ENCODE data around the gene AVEN.

DNA sequence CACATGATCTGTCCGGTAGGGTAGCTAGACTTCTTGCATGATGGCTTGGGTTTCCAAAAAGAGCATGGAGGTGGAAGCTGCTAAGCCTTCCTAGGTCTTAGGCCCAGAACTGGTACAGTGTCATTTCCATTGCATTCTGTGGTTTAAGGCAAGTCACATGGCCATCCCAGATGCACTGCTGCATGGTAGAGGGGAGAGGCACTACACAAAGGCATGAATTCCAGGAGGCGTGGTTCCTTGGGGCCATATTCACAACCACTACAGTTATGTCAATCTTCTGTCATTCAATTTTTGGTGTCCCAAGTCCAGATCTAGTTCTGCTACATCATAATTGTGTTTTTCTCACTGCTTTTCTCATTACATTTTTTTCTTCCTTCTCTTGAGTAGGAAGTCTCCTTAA lies 192.9 kb downstream of the AVEN start:
- TF ChIP-seq, protein P1, sequence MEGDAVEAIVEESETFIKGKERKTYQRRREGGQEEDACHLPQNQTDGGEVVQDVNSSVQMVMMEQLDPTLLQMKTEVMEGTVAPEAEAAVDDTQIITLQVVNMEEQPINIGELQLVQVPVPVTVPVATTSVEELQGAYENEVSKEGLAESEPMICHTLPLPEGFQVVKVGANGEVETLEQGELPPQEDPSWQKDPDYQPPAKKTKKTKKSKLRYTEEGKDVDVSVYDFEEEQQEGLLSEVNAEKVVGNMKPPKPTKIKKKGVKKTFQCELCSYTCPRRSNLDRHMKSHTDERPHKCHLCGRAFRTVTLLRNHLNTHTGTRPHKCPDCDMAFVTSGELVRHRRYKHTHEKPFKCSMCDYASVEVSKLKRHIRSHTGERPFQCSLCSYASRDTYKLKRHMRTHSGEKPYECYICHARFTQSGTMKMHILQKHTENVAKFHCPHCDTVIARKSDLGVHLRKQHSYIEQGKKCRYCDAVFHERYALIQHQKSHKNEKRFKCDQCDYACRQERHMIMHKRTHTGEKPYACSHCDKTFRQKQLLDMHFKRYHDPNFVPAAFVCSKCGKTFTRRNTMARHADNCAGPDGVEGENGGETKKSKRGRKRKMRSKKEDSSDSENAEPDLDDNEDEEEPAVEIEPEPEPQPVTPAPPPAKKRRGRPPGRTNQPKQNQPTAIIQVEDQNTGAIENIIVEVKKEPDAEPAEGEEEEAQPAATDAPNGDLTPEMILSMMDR (IDR thresholded peaks at IDR 0.05; ENCODE audit: low read length): no peak
- TF ChIP-seq EZH2 (IDR thresholded peaks at IDR 0.05; ENCODE audit: borderline replicate concordance, low read length): no peak

All from OCI-LY1 (cell line).